ENCODE results near the gene MECR.
"Not testable (repeated sequence)": the region's sequence is repeated elsewhere in the genome, so short reads cannot be mapped to it uniquely, and the experiment has no call there.

MECR gene

GRCh38 chr1:29159773-29160172 lies 71.0 kb downstream of the MECR start:
- peaks cover 52% of the 10 kb centered on the region for H3K36me3 ChIP-seq (ENCODE audit: control insufficient read depth, insufficient read depth, low read length)
- no peak overlapping the region for H3K27ac ChIP-seq (ENCODE audit: insufficient read depth, low read length, poor library complexity, severe bottlenecking)
- H3K4me1 ChIP-seq (ENCODE audit: control insufficient read depth, insufficient read depth, low read length, poor library complexity, severe bottlenecking), result no peaks in the 10 kb centered on the region
- H3K27me3 ChIP-seq (replicated peaks; ENCODE audit: control insufficient read depth, insufficient read depth, low read length, poor library complexity, severe bottlenecking), result no peaks in the 10 kb centered on the region
- no peaks in the 10 kb centered on the region for H3K9me3 ChIP-seq (ENCODE audit: control insufficient read depth, low read length)
- no peak for DNase-seq
- H3K4me3 ChIP-seq (ENCODE audit: insufficient read depth, low read depth, low read length, poor library complexity, severe bottlenecking), result no peak overlapping the region

- H3K27ac ChIP-seq (ENCODE audit: insufficient read depth, low read length, poor library complexity, severe bottlenecking), result no peak overlapping the region
- H3K4me1 ChIP-seq (ENCODE audit: control insufficient read depth, insufficient read depth, low read length, poor library complexity, severe bottlenecking), result no peaks in the 10 kb centered on the region
- peaks cover 76% of the 10 kb centered on the region for H3K36me3 ChIP-seq (ENCODE audit: control insufficient read depth, insufficient read depth, low read length)
- no peak for DNase-seq
- H3K9me3 ChIP-seq (ENCODE audit: control insufficient read depth, low read length), result no peaks in the 10 kb centered on the region
- no peaks in the 10 kb centered on the region for H3K27me3 ChIP-seq (replicated peaks; ENCODE audit: control insufficient read depth, insufficient read depth, low read length, poor library complexity, severe bottlenecking)
- no peak overlapping the region for H3K4me3 ChIP-seq (ENCODE audit: insufficient read depth, low read depth, low read length, poor library complexity, severe bottlenecking)
Observed at GRCh38 chr1:29157269-29157601, 73.5 kb downstream of the MECR start.

DNA sequence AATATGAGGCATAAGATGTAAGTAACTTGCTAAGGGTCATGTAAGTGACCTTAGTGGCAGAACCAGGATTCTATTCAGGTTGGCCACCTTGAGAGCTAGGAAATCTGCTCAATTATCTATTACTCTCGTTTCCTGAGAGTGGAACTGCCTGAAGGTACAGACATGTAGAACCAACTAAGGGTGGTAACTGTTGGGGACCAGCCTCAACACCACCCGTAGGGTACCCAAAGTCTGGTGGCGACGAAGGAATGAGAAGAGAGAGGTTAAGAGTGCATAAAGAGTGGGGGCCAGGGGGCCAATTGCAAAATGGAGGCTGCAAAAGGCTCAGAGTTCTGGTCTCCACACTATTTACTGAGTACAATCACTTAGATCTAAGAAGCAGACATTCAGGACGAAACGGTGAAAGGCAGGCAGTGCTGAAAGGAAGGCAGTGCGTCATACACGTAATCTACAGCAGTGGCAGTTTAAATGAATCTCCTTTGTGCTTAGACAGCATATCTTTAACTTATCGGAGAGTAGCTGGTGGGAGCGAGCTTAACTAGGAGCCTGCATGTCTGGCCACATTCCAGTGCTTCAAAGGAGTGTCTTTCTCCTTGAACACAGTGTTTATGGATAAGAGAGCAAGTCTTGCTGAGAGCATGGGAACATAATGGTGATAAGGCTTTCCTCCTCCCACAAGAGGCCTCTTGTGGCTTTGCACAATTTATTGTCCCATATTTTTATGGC lies 74.0 kb downstream of the MECR start:
- no peak overlapping the region for H3K4me3 ChIP-seq (ENCODE audit: insufficient read depth, low read depth, low read length, poor library complexity, severe bottlenecking)
- H3K9me3 ChIP-seq (ENCODE audit: control insufficient read depth, low read length), result no peaks in the 10 kb centered on the region
- no peak for DNase-seq
- no peaks in the 10 kb centered on the region for H3K27me3 ChIP-seq (replicated peaks; ENCODE audit: control insufficient read depth, insufficient read depth, low read length, poor library complexity, severe bottlenecking)
- H3K27ac ChIP-seq (ENCODE audit: insufficient read depth, low read length, poor library complexity, severe bottlenecking), result no peak overlapping the region
- no peaks in the 10 kb centered on the region for H3K4me1 ChIP-seq (ENCODE audit: control insufficient read depth, insufficient read depth, low read length, poor library complexity, severe bottlenecking)
- H3K36me3 ChIP-seq (ENCODE audit: control insufficient read depth, insufficient read depth, low read length), result peaks cover 81% of the 10 kb centered on the region

DNA sequence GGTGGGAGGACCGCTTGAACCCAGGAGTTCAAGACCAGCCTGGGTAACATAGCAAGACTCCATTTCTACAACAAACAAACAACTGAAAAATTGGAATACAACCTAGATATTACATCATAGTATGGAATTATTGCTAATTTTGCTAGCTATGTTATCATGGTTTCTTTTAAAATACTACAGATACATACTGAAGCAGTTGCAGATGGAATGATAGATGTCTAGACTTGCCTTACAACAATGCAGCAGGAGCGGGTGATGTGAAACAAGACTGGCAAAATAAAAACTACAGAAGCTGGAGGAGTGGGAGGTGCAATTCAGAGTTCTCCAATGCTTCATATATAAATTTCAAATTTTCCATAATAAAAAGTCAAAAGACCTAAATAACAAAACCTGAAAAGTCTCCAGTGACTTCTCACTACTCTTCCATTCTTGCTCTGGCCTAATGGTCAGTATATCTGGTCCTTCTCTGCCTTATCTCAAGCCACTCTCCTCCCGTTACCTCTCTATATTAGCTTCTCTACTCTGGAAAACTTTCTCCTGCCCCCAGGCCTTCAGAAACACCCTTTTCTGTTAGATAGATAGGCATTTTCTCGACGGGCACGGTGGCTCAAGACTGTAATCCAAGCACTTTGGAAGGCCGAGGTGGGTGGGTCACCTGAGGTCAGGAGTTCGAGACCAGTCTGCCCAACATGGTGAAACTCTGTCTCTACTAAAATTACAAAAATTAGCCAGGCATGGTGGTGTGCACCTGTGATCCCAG lies 78.5 kb downstream of the MECR start:
- no peak overlapping the region for H3K27ac ChIP-seq (ENCODE audit: insufficient read depth, low read length, poor library complexity, severe bottlenecking)
- DNase-seq, result no peak
- H3K27me3 ChIP-seq (replicated peaks; ENCODE audit: control insufficient read depth, insufficient read depth, low read length, poor library complexity, severe bottlenecking), result no peaks in the 10 kb centered on the region
- H3K4me3 ChIP-seq (ENCODE audit: insufficient read depth, low read depth, low read length, poor library complexity, severe bottlenecking), result no peak overlapping the region
- no peaks in the 10 kb centered on the region for H3K4me1 ChIP-seq (ENCODE audit: control insufficient read depth, insufficient read depth, low read length, poor library complexity, severe bottlenecking)
- peaks cover 94% of the 10 kb centered on the region for H3K36me3 ChIP-seq (ENCODE audit: control insufficient read depth, insufficient read depth, low read length)
- H3K9me3 ChIP-seq (ENCODE audit: control insufficient read depth, low read length), result no peaks in the 10 kb centered on the region

DNA sequence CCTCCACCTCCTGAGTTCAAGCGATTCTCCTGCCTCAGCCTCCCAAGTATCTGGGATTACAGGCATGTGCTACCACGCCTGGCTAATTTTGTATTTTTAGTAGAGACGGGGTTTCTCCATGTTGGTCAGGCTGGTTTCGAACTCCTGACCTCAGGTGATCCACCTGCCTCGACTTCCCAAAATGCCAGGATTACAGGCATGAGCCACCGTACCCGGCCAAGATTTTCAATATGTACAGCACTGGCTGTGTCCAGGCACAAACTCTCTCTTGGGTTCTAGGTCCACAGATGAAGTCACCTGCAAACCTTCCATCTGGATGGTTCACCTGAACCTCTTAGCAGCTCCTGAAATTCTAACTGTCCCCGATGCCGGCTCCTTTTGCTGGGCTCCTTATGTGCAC lies 80.4 kb downstream of the MECR start:
- not testable (repeated sequence) for H3K4me1 ChIP-seq (ENCODE audit: control insufficient read depth, insufficient read depth, low read length, poor library complexity, severe bottlenecking); DNase-seq; H3K27me3 ChIP-seq (replicated peaks; ENCODE audit: control insufficient read depth, insufficient read depth, low read length, poor library complexity, severe bottlenecking); H3K4me3 ChIP-seq (ENCODE audit: insufficient read depth, low read depth, low read length, poor library complexity, severe bottlenecking); H3K27ac ChIP-seq (ENCODE audit: insufficient read depth, low read length, poor library complexity, severe bottlenecking); H3K9me3 ChIP-seq (ENCODE audit: control insufficient read depth, low read length)
- H3K36me3 ChIP-seq (ENCODE audit: control insufficient read depth, insufficient read depth, low read length), result peaks cover 92% of the 10 kb centered on the region

GRCh38 chr1:29148656-29149491 lies 81.9 kb downstream of the MECR start:
- no peak overlapping the region for H3K27ac ChIP-seq (ENCODE audit: insufficient read depth, low read length, poor library complexity, severe bottlenecking)
- H3K9me3 ChIP-seq (ENCODE audit: control insufficient read depth, low read length), result no peaks in the 10 kb centered on the region
- peaks cover 78% of the 10 kb centered on the region for H3K36me3 ChIP-seq (ENCODE audit: control insufficient read depth, insufficient read depth, low read length)
- H3K4me1 ChIP-seq (ENCODE audit: control insufficient read depth, insufficient read depth, low read length, poor library complexity, severe bottlenecking), result no peaks in the 10 kb centered on the region
- H3K4me3 ChIP-seq (ENCODE audit: insufficient read depth, low read depth, low read length, poor library complexity, severe bottlenecking), result no peak overlapping the region
- H3K27me3 ChIP-seq (replicated peaks; ENCODE audit: control insufficient read depth, insufficient read depth, low read length, poor library complexity, severe bottlenecking), result no peaks in the 10 kb centered on the region
- DNase-seq, result no peak

DNA sequence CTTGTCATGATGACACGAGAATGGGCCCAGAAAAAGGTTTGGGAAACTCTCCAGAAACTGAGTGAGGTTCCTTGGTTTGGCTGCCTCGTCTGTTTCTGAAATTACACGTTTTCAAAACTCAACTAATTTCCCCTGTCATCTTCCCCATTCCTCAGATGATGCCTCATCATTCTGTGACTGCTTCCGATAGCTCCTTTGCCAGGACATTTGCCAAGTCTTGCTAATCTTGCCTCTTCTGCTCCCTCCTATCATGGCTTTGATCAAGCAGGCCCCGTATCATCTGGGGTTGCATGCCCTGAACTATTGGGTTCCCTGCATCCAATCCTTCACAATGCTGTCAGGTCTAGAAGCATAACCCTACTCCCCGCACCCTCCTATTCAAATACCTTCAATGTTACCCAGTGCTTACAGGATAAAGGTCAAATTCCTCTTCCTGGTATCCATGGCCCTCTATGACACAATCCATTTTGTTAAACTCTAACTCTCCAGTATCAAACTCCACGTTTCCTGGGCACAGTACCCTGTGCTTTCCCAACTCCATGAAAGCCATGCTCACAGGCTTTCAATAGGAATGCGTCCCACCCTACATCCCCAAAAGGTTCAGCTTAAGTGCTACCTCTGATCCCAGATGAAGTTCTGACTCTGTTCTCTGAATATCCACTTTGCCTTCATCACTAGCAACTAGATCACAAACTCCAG lies 84.8 kb downstream of the MECR start:
- no peak overlapping the region for H3K4me3 ChIP-seq (ENCODE audit: insufficient read depth, low read depth, low read length, poor library complexity, severe bottlenecking)
- DNase-seq, result no peak
- no peaks in the 10 kb centered on the region for H3K4me1 ChIP-seq (ENCODE audit: control insufficient read depth, insufficient read depth, low read length, poor library complexity, severe bottlenecking)
- no peaks in the 10 kb centered on the region for H3K9me3 ChIP-seq (ENCODE audit: control insufficient read depth, low read length)
- no peaks in the 10 kb centered on the region for H3K27me3 ChIP-seq (replicated peaks; ENCODE audit: control insufficient read depth, insufficient read depth, low read length, poor library complexity, severe bottlenecking)
- peaks cover 48% of the 10 kb centered on the region for H3K36me3 ChIP-seq (ENCODE audit: control insufficient read depth, insufficient read depth, low read length)
- H3K27ac ChIP-seq (ENCODE audit: insufficient read depth, low read length, poor library complexity, severe bottlenecking), result no peak overlapping the region

DNA sequence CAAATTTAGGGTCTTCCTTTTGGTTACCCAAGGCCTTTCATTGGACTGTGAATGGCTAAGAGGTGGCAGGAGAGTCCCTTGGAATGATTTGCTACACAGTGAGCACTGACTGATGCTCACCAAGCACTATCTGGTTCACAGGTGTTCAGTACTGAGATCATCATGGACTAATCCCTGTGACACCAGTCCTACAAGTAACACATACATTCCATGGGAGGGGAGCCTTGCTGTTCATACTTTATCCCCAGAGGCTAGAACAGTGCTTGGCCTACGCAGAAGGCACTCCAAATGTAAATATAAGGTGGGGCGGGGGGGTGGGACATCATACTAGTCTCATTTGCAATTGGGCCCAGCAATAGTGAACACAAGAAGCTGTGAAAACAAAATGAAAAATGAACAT lies 86.6 kb downstream of the MECR start:
- Histone ChIP-seq H3K4me3 (ENCODE audit: insufficient read depth, low read depth, low read length, poor library complexity, severe bottlenecking) (no peak overlapping the region), H3K27ac (ENCODE audit: insufficient read depth, low read length, poor library complexity, severe bottlenecking) (no peak overlapping the region), H3K9me3 (ENCODE audit: control insufficient read depth, low read length) (no peaks in the 10 kb centered on the region), H3K27me3 (replicated peaks; ENCODE audit: control insufficient read depth, insufficient read depth, low read length, poor library complexity, severe bottlenecking) (no peaks in the 10 kb centered on the region), H3K4me1 (ENCODE audit: control insufficient read depth, insufficient read depth, low read length, poor library complexity, severe bottlenecking) (no peaks in the 10 kb centered on the region), H3K36me3 (ENCODE audit: control insufficient read depth, insufficient read depth, low read length) (peaks cover 33% of the 10 kb centered on the region)
- no peak for DNase-seq

- H3K27ac ChIP-seq (ENCODE audit: insufficient read depth, low read length, poor library complexity, severe bottlenecking), result no peak overlapping the region
- H3K27me3 ChIP-seq (replicated peaks; ENCODE audit: control insufficient read depth, insufficient read depth, low read length, poor library complexity, severe bottlenecking), result no peaks in the 10 kb centered on the region
- H3K9me3 ChIP-seq (ENCODE audit: control insufficient read depth, low read length), result no peaks in the 10 kb centered on the region
- H3K4me1 ChIP-seq (ENCODE audit: control insufficient read depth, insufficient read depth, low read length, poor library complexity, severe bottlenecking), result no peaks in the 10 kb centered on the region
- DNase-seq, result no peak
- peaks cover 18% of the 10 kb centered on the region for H3K36me3 ChIP-seq (ENCODE audit: control insufficient read depth, insufficient read depth, low read length)
- H3K4me3 ChIP-seq (ENCODE audit: insufficient read depth, low read depth, low read length, poor library complexity, severe bottlenecking), result no peak overlapping the region
Observed at GRCh38 chr1:29142714-29143113, 88.0 kb downstream of the MECR start.

All from effector memory CD4-positive, alpha-beta T cell (primary cell).